Naive thymus-derived CD8-positive, alpha-beta T cell (primary cell): ENCODE measurements around the gene SLC15A3. TPM values are rescaled to one million over a fixed set of nuclear protein-coding genes. Genes with fewer than 3 reads are reported as not detected.
A peak's percentile ranks its signal among the peaks of the same experiment; 100 is the strongest.

Source experiments
- ATAC-seq, 2 donors: fragments of 150-1000 bp; cut with Tn5 transposase in 1 of 2; sonication (Bioruptor Pico), chemical (Tn5 transposase) in 1 of 2; 1 replicate in 1 of 2; 2 replicates in 1 of 2; pipeline ENCODE4 v1.10.0; 2021; ENCODE audit warnings: mild to moderate bottlenecking in 2 of 2, moderate library complexity in 2 of 2
- POLR2A ChIA-PET: fragments of 350-600 bp; sonication (Branson Sonifier 250); formaldehyde crosslinking; loops from one replicate; lab custom pipeline; 2021; ENCODE audit warnings: antibody characterized with exemption; lab: Charles Lee
- DNase-seq, 10 donors: peaks; one replicate each; pipeline versions ENCODE4 v3.0.0 to v3.0.0-alpha.2; 2020 to 2022
- H3K27ac Mint-ChIP-seq, 10 donors: one replicate each; pipeline ENCODE4 v1.8.0; 2020 to 2022; ENCODE audit warnings: mild to moderate bottlenecking in 10 of 10, mixed read lengths in 10 of 10, moderate library complexity in 4 of 10, inconsistent platforms in 1 of 10
- H3K27me3 Mint-ChIP-seq, 5 donors: one replicate each; pipeline ENCODE4 v1.8.0; 2021 to 2022; ENCODE audit warnings: mixed read lengths in 5 of 5
- H3K36me3 Mint-ChIP-seq, 3 donors: one replicate each; pipeline ENCODE4 v1.8.0; 2020 to 2022; ENCODE audit warnings: mixed read lengths in 3 of 3, mild to moderate bottlenecking in 2 of 3, inconsistent platforms in 1 of 3
- H3K4me1 Mint-ChIP-seq, 4 donors: one replicate each; pipeline ENCODE4 v1.8.0; 2021 to 2022; ENCODE audit warnings: mixed read lengths in 4 of 4
- H3K4me3 Mint-ChIP-seq, 10 donors: one replicate each; pipeline ENCODE4 v1.8.0; 2020 to 2022; ENCODE audit warnings: mild to moderate bottlenecking in 10 of 10, mixed read lengths in 10 of 10, moderate library complexity in 6 of 10, inconsistent platforms in 1 of 10
- H3K9me3 Mint-ChIP-seq, 9 donors: one replicate each; pipeline ENCODE4 v1.8.0; 2020 to 2022; ENCODE audit warnings: mixed read lengths in 9 of 9, mild to moderate bottlenecking in 3 of 9, inconsistent platforms in 1 of 9, moderate library complexity in 1 of 9
- polyA plus RNA-seq, 3 donors: library from polyadenylated mRNA; unstranded; fragments of 300-500 nt; fragmentation: Illumina TruSeq; gene quantifications; one replicate each; pipeline ENCODE4 v1.2.3, GENCODE V29; 2021
- total RNA-seq, 8 experiments: library from RNA in 2 of 8; stranded (reverse) in 2 of 8; gene quantifications; one replicate each; pipeline ENCODE4 v1.2.3 and lab custom pipeline; 2021 to 2026

Gene SLC15A3
- total and polyA plus RNA-seq, 5 experiments from 2014 or later, result 0.90 to 14.9 (median 3.4) TPM

DNA sequence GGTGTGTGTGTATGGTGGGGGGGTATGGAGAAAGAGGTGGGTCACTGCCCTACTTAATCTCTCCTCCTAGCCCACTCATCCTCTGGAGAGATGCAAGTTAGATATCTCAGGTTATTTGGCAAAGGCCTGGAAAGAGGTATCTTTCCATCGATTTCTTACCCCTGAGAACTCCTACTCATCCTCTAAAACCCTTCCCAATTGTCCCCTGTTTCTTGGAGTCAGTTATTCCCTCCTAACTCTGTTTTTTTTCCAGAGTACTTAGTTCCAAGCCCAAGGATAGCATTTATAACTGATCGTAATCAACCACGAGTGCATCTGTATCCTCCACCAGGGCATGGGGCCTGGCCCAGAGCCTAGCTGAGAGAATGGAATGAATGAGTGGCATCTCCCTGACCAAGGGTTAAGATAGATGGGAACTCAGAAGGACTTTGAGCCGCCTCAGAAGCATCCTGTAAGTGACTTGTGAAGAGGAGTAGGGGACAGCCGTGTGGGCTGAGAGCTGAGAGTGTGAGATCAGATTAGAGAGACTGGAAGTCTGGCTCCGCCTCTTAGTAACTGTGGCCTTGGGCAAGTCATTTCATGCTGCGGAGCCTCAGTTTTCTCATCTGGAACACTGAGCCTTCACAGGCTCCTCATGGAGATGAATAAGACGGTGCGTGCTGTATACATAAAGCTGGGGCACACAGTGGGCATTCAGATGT, 35.8 kb upstream of the SLC15A3 start:
- no peak for DNase-seq
- peaks cover 6 to 74% (median 13%) of the 10 kb centered on the region in 3 donors for H3K36me3 Mint-ChIP-seq
- H3K27me3 Mint-ChIP-seq, result no peaks in the 10 kb centered on the region
- no peaks in the 10 kb centered on the region for H3K9me3 Mint-ChIP-seq
- POLR2A ChIA-PET, result interaction anchor here (1.0 to 6.2 kb wide), 10 partner anchors 9 to 124 kb away, joined by 3 to 52 read pairs (median 10); no protein-coding TSS in a partner anchor
- ATAC-seq, result no peak
- peak overlapping the region in 9 of 10 donors; percentile 54 to 85 (median 77) for H3K4me3 Mint-ChIP-seq
- H3K4me1 Mint-ChIP-seq, result peaks cover 42 to 88% (median 78%) of the 10 kb centered on the region in 4 donors
- H3K27ac Mint-ChIP-seq, result peak overlapping the region; percentile 93 to 100 (median 99)

DNA sequence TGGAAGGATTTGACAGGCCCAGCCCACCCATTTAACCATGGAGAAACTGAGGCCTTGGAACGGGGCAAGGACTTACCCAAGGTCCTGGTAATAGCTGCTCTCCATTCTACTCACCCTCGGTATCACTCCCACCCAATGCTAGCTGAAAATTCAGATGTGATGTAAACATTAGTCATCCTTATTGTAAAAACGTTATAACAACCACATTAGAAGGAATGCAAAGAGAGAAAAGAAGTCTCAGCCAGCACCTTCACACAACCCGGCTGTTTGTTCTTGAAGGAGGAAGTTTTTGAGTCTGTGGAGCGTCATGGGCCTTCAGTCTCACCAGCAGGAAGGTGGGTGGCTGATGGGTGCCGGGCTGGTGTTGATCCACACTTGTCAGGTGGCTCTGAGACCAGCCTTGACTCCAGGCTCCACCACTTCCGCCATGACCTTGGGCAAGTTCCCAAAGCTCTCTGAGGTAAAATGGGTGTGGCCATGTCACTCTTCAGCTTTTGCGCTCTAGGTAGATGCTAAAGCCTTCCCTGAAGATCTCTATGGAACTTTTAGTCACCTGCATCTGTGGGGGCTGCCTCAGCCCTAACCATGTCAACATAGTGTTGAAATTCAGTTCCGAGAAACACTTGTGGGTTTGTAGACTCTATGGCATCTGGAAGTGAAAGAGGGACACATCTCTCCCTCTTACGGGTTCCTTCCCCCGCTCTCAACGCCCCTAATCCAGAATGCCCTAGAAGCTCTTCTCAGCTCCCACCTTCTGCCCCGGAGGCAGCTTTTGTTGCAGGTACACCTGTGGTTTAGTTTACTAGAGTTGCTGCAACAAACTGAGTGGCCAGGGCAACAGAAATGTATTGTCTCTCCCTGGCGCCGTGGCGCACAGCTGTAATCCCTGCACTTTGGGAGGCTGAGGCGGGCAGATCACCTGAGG, 34.3 kb upstream of the SLC15A3 start:
- DNase-seq, result peak; percentile 76 to 98 (median 95)
- Mint-ChIP-seq H3K36me3 (peaks cover 6 to 75% (median 13%) of the 10 kb centered on the region in 3 donors), H3K27me3 (no peaks in the 10 kb centered on the region), H3K4me3 (peak overlapping the region; percentile 54 to 85 (median 76)), H3K27ac (peak overlapping the region; percentile 93 to 100 (median 99)), H3K4me1 (peaks cover 44 to 93% (median 90%) of the 10 kb centered on the region in 4 donors), H3K9me3 (no peaks in the 10 kb centered on the region)
- peak; percentile 87 to 91 for ATAC-seq
- POLR2A ChIA-PET, result interaction anchor here (0.6 to 6.2 kb wide), 23 partner anchors 8 to 1855 kb away, joined by 3 to 52 read pairs (median 4); partner anchors contain the start of genes CPSF7 and SDHAF2

DNA sequence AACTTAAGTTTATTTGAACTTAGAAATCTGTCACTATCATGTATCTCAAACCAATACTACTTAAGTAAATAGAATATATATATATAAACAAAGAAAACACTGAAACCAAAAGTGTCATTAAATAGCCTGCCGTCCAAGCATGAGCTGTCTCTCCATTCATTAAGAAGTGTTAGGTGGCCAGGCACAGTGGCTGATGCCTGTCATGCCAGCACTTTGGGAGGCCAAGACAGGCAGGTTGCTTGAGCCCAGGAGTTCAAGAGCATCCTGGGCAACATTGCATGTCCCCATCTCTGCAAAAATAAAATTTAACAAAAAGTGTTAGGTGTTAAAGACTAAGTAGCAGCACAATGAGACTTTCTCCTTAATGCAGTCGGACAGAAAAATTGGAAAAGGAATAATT, 33.5 kb upstream of the SLC15A3 start:
- no peak for DNase-seq
- no peaks in the 10 kb centered on the region for H3K27me3 Mint-ChIP-seq
- no peaks in the 10 kb centered on the region for H3K9me3 Mint-ChIP-seq
- POLR2A ChIA-PET, result interaction anchor here (0.7 to 6.2 kb wide), 17 partner anchors 7 to 1856 kb away, joined by 3 to 52 read pairs (median 4); no protein-coding TSS in a partner anchor
- peak overlapping the region; percentile 93 to 100 (median 99) for H3K27ac Mint-ChIP-seq
- no peak for ATAC-seq
- H3K36me3 Mint-ChIP-seq, result peaks cover 6 to 74% (median 13%) of the 10 kb centered on the region in 3 donors
- peaks cover 43 to 94% (median 90%) of the 10 kb centered on the region in 4 donors for H3K4me1 Mint-ChIP-seq
- peak overlapping the region; percentile 54 to 85 (median 76) for H3K4me3 Mint-ChIP-seq

GRCh38 chr11:60984636-60985035, 32.7 kb upstream of the SLC15A3 start:
- H3K36me3 Mint-ChIP-seq, result peaks cover 6 to 76% (median 15%) of the 10 kb centered on the region in 3 donors
- H3K27ac Mint-ChIP-seq, result peak overlapping the region; percentile 93 to 100 (median 99)
- DNase-seq, result no peak
- no peaks in the 10 kb centered on the region for H3K27me3 Mint-ChIP-seq
- H3K9me3 Mint-ChIP-seq, result no peaks in the 10 kb centered on the region
- POLR2A ChIA-PET, result interaction anchor here (0.7 to 6.2 kb wide), 10 partner anchors 21 to 1896 kb away, joined by 3 to 52 read pairs (median 10); no protein-coding TSS in a partner anchor
- no peak for ATAC-seq
- H3K4me1 Mint-ChIP-seq, result peaks cover 40 to 96% (median 93%) of the 10 kb centered on the region in 4 donors
- H3K4me3 Mint-ChIP-seq, result peak overlapping the region; percentile 60 to 95 (median 82)

GRCh38 chr11:60984149-60984548, 32.2 kb upstream of the SLC15A3 start:
- ATAC-seq, result no peak
- Mint-ChIP-seq H3K4me1 (peaks cover 38 to 95% (median 92%) of the 10 kb centered on the region in 4 donors), H3K27ac (peak overlapping the region; percentile 93 to 100 (median 99)), H3K4me3 (peak overlapping the region; percentile 60 to 95 (median 82)), H3K27me3 (no peaks in the 10 kb centered on the region), H3K9me3 (no peaks in the 10 kb centered on the region), H3K36me3 (peaks cover 6 to 76% (median 15%) of the 10 kb centered on the region in 3 donors)
- POLR2A ChIA-PET, result interaction anchor here (0.7 to 6.2 kb wide), 7 partner anchors 22 to 126 kb away, joined by 3 to 52 read pairs (median 15); no protein-coding TSS in a partner anchor
- no peak for DNase-seq

DNA sequence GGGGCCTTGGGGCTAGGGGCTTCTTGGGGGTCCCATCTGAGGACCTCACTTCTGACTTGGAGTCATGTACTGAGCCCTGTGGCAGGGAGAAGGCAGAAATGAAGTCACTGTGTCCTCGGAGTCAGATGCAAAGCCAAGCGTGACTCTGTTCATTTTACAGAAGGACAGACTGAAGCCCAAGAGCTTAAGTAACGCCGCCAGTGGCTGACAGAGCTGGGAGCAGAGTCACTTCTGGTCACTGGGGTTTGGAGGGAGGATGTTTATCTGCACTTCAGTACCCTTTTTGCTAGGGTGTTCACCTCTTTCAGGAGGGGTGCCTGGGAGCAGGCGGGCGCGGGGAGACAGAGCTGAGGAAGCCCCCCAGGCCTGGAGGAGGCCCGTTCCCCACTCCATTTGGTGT, 30.2 kb upstream of the SLC15A3 start:
- H3K36me3 Mint-ChIP-seq, result peaks cover 6 to 73% (median 17%) of the 10 kb centered on the region in 3 donors
- ATAC-seq (no peak), DNase-seq (peak in 3 of 10 donors; percentile 33 to 59 (median 50))
- POLR2A ChIA-PET, result interaction anchor here (0.6 to 2.6 kb wide), 19 partner anchors 22 to 156 kb away, joined by 3 to 18 read pairs (median 4); partner anchors contain the start of genes CD5 and TMEM109
- peaks cover 33 to 95% (median 94%) of the 10 kb centered on the region in 4 donors for H3K4me1 Mint-ChIP-seq
- no peaks in the 10 kb centered on the region for H3K9me3 Mint-ChIP-seq
- peak overlapping the region; percentile 93 to 100 (median 99) for H3K27ac Mint-ChIP-seq
- H3K27me3 Mint-ChIP-seq, result no peaks in the 10 kb centered on the region
- peak overlapping the region; percentile 60 to 95 (median 82) for H3K4me3 Mint-ChIP-seq

DNA sequence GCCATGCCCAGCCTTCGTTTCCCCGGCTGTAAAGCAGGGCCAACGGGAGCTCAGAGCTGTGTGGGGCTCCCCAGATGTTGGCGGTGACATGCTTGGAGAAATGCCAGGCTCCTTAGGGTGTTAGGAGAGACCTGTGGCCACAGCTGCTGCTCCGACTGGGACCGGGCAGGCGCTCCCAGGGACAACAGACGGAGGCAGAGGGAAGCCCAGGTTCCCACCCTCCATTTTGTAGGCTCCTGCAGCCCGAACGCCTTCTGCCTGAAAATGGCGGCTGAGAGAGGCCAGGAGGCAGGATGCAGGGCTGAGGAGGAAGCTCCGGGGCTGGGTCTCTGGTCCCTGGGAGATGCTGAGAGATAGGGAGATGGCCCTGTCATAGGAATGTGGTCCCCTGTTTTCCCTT, 29.5 kb upstream of the SLC15A3 start:
- Mint-ChIP-seq H3K27ac (peak overlapping the region; percentile 86 to 100 (median 98)), H3K4me3 (peak overlapping the region; percentile 15 to 95 (median 70)), H3K9me3 (no peaks in the 10 kb centered on the region), H3K27me3 (no peaks in the 10 kb centered on the region), H3K36me3 (peaks cover 9 to 71% (median 20%) of the 10 kb centered on the region in 3 donors), H3K4me1 (peaks cover 35 to 95% (median 94%) of the 10 kb centered on the region in 4 donors)
- POLR2A ChIA-PET, result interaction anchor here (0.6 to 2.8 kb wide), 11 partner anchors 25 to 143 kb away, joined by 3 to 18 read pairs (median 7); partner anchors contain the start of genes CD5 and TMEM109
- ATAC-seq (no peak), DNase-seq (no peak)

DNA sequence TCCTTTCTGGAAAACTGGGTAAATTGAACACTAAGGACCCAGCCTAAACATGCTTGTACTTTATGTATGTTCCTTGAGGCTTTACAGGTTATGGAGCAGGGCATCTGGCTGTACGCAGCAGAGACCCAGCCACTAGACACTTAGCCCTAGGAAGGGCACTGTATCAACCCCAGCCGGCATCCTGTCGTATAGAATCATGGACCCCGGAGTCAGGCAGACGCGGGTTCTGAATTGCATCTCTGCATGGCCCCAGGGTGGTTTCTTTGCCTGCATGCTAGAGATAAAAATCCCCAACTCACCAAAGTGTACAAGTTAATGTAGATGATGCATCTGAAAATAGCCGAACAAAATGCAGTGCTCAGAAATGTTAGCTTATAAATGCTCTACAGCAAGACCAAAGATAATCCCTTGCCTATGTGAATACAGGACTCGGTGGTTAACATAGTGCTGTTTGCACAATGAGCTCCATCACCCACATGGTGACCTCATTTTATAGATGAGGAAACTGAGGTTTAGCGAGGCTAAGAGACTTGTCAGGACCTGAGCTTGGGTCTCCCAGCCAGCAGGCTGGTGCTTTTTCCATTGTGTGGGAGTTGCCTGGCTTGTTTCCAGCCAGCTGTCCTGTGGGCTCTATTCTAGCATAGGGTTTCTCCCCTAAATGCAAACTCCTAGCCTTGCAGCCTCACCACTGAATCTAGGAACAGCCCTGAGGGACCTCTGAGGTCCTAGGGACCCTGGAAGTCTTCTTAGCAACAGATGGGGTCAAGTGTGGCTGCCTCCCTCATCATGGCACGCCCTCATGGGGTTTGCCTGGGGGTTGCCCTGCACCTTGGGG, 26.8 kb upstream of the SLC15A3 start:
- Mint-ChIP-seq H3K9me3 (no peaks in the 10 kb centered on the region), H3K36me3 (peaks cover 8 to 70% (median 27%) of the 10 kb centered on the region in 3 donors), H3K27ac (peak overlapping the region; percentile 81 to 99 (median 94)), H3K4me1 (peaks cover 36 to 93% (median 89%) of the 10 kb centered on the region in 4 donors), H3K4me3 (peak overlapping the region; percentile 57 to 95 (median 81)), H3K27me3 (no peaks in the 10 kb centered on the region)
- POLR2A ChIA-PET, result interaction anchor here (0.5 to 4.6 kb wide), 13 partner anchors 8 to 124 kb away, joined by 3 to 22 read pairs (median 4); partner anchors contain the start of gene CD5
- peak in 1 of 10 donors; percentile 40 for DNase-seq
- peak; percentile 39 to 45 for ATAC-seq

GRCh38 chr11:60977836-60978235, 25.9 kb upstream of the SLC15A3 start:
- no peak for DNase-seq
- H3K27ac Mint-ChIP-seq, result peak overlapping the region; percentile 81 to 99 (median 94)
- H3K9me3 Mint-ChIP-seq, result no peaks in the 10 kb centered on the region
- H3K4me3 Mint-ChIP-seq, result peak overlapping the region; percentile 43 to 95 (median 80)
- H3K27me3 Mint-ChIP-seq, result no peaks in the 10 kb centered on the region
- no peak for ATAC-seq
- H3K36me3 Mint-ChIP-seq, result peaks cover 4 to 62% (median 27%) of the 10 kb centered on the region in 3 donors
- H3K4me1 Mint-ChIP-seq, result peaks cover 33 to 90% (median 82%) of the 10 kb centered on the region in 4 donors
- POLR2A ChIA-PET, result interaction anchor here (0.7 to 4.6 kb wide), 8 partner anchors 9 to 124 kb away, joined by 3 to 22 read pairs (median 4); partner anchors contain the start of gene CD5

DNA sequence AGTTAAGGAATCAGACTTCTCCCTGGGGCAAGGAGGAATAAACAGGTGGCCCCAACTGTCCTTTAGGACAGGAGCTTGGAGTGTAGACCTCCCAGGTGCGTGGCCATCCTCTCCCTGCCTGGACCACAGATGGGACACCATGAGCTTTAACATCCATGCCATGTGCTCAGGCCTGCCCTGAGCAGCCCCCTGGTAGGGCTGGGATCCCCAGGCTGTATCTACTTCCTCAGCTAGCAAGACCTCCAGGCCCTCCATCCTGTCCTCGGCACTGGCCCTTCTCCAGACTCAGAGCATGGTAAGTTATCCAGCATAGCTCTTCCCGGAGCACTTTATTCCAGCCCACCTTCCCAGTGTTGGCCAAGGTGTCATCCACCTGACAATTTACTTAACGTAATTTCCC, 25.2 kb upstream of the SLC15A3 start:
- DNase-seq (no peak), ATAC-seq (no peak)
- peak overlapping the region; percentile 43 to 95 (median 80) for H3K4me3 Mint-ChIP-seq
- peaks cover 4 to 58% (median 27%) of the 10 kb centered on the region in 3 donors for H3K36me3 Mint-ChIP-seq
- peak overlapping the region; percentile 74 to 99 (median 94) for H3K27ac Mint-ChIP-seq
- peaks cover 30 to 84% (median 78%) of the 10 kb centered on the region in 4 donors for H3K4me1 Mint-ChIP-seq
- POLR2A ChIA-PET, result interaction anchor here (0.7 to 4.6 kb wide), 10 partner anchors 9 to 125 kb away, joined by 3 to 22 read pairs (median 3); partner anchors contain the start of gene CD5
- no peaks in the 10 kb centered on the region for H3K27me3 Mint-ChIP-seq
- H3K9me3 Mint-ChIP-seq, result no peaks in the 10 kb centered on the region
